COR-L47 (cell line): ENCODE results near the gene TTLL10.
A peak's percentile ranks its signal among the peaks of the same experiment; 100 is the strongest.
"Not testable (repeated sequence)": the region's sequence is repeated elsewhere in the genome, so short reads cannot be mapped to it uniquely, and the experiment has no call there.

Source experiments
- DNase-seq: peaks from one replicate; lab custom pipeline; 2025; lab: John Stamatoyannopoulos, UW

Gene TTLL10

GRCh38 chr1:1141244-1141910 lies 32.3 kb upstream of the TTLL10 start:
- DNase-seq: no peak

DNA sequence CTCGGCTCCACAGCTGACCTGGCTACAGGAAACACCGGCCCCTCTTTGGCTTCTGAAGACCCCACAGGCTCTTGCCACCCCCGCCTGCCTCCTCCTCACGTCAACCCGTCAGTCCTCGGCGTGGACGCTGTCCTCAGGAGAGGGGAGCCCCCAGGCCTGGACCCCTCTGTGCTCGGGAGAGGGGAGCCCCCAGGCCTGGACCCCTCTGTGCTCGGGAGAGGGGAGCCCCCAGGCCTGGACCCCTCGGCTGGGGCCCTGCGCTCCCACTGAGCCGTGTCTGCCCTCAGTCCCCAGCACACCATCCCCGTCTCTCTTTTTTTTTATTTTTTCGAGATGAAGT lies 31.8 kb upstream of the TTLL10 start:
- no peak for DNase-seq

GRCh38 chr1:1142352-1142751 lies 31.3 kb upstream of the TTLL10 start:
- not testable (repeated sequence) for DNase-seq

DNA sequence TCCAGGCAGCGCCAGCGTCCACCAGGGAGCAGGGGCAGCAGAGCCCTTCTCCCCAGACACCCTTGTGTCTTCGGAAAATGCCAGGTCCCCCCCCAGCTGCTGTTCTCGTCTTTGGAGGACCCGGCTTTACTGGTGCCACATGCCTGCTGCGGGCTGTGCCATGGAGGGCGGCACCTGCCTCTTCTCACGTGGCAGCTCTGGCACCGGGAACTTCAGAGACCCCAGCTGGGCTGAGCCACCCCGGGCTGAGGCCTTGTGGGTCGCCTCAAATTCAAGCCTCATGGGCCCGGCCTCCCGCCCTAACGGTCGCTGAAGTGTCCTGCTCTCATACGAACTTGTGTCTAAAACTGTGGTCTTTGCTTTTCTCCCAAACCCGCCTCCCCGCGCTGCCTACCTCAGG lies 30.8 kb upstream of the TTLL10 start:
- no peak for DNase-seq

DNA sequence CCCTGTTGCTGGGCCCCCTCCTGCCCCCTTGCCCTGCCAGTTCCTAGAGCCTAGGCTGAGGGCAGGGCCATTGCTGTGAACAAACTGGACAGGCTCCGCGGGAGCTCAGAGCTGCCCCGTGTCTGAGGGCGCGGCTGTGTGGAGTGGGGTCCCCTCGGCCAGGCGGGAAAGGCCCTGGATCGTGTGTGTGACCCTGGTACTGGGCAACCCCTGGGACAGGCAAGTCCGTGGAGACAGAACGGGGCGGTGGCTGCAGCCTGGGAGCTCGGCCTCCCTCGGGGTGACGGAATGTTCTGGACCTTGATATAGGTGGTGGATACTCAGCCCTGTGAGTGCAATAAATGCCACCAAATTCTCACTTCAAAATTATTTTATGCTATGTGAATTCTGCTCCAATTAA lies 30.0 kb upstream of the TTLL10 start:
- no peak for DNase-seq

DNA sequence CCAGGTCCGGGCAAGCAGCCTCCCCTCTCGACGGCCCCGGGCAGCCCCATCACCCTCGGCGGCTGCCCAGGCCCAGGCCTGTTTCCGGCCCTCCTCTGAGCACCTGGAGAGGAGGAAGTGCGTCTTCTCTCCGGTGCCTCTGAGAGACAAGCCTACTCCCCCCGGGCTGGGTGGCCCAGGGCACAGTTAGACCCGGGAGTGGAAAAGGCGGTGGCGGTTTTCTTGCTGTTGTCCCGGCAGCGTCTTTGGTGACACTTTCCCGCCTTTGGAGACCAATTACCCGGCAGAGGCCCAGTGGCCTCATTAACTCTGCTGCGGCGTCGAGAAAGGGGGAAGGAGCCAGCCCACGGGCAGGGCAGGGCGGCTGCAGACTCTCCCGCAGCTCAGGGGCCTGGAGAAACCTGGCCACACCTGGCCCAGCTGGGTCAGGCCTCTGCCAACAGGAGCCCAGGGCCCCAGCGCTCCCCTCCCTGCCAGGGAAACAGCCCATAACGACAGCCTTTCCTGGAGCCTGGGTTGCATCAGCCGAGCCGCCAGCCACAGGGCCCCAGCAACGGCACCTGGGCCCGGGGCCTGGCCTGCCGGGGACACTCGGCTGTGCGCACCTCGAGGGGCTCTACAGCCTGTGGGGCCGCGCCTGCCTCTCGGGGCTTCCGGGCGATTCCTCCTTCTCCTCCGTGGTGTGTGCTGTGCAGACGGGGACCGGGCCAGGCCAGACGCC lies 29.4 kb upstream of the TTLL10 start:
- peak; percentile 63 for DNase-seq

GRCh38 chr1:1144843-1145546 lies 28.7 kb upstream of the TTLL10 start:
- no peak for DNase-seq

GRCh38 chr1:1145547-1145914 lies 28.1 kb upstream of the TTLL10 start:
- no peak for DNase-seq

DNA sequence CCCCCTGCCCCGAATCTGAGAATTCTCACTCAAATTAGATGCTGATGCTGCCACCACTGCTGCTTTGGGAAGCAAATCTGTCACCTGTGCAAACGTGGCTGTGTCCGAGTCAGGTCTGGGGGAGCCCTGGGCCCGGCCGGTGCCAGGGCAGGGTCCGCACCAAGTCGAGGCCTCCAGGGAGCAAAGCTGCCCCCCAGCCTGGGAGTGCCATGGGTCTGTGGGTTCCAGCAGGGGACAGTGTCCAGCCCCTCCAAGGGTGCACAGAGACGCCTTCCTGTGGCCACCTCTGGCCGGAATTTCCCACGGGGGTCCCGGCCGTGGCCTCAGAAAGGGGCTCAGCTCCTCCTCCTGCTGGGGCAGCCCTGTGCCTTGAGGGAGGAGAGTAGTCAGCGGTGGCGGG lies 27.7 kb upstream of the TTLL10 start:
- DNase-seq: no peak

DNA sequence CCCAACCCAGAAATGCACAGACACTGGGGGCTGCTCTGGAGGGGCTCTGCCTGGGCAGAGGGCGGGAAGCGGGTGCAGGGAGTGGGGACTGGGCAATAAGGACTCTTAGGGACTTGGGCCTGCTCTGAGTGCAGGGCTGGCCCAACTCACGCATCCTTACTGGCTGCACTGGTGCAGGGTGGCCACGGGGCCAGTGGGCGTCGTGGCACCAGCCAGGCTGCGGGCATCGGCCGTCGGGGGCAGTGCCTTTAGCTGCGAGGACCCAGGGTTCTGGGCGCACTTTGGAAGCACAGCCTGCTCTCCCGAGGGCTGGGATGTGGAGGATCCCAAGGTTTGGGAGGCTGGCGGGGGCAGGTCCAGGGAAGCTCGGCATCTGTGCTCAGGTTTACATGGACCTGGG lies 27.1 kb upstream of the TTLL10 start:
- no peak for DNase-seq

DNA sequence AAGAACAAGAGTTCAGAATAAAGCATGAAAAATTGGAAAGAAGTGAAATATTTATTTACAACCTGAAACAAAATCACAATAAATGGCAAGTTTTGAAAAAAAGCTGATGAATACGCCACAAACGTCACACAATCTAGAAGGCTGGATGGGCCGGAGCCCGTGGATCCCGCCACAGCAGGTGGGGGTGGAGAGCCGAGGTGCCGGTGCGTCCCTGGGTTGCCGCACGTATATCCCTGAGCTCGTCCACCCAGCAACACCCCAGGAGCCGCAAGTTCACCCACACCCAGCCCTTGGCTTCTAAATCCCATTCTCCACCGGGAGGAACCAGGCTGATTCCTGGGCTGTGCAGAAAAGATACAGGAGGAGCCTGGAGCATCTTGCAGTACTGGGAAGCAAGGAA lies 25.6 kb upstream of the TTLL10 start:
- DNase-seq: no peak

GRCh38 chr1:1148569-1148968 lies 25.1 kb upstream of the TTLL10 start:
- DNase-seq: no peak

DNA sequence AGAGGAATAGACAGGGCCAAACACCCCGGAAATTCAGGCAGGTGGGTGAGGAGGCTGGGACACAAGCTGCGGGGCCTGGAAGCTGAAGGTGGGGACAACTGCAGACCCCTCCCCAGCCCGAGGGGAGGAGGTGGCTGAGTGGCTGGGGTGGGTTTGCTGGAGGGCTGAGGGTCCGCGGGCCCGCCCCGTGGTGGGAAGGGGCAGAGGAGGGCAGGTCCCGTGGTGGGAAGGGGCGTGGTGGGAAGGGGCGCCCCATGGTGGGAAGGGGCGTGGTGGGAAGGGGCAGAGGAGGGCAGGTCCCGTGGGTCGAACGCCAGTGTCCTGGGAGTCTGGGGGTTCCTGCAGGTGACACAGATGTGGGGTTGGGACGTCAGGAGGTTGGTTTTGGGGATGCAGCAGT lies 24.3 kb upstream of the TTLL10 start:
- DNase-seq: no peak

GRCh38 chr1:1150100-1150499 lies 23.6 kb upstream of the TTLL10 start:
- DNase-seq: no peak

DNA sequence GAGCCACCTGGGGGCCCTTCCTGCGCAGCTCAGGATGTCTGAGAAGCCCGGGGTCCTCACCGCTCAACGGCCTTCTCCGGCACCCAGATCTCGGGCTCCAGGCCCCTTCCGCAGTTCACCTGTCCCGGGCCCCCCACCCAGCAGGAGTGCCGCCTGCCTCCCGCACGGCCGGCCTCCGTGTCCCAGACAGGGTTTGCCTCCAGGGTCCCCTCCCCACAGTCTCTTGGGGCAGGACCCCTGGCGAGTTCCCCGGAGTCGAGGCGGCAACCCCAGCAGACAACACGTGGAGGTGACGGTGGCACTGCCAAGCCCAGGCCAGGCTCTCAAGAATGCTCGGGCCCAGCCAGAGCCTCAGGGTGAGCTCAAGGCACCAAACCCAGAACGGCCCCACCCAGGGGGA lies 22.4 kb upstream of the TTLL10 start:
- DNase-seq: no peak

- DNase-seq: not testable (repeated sequence)
Measured at GRCh38 chr1:1152431-1152830, 21.2 kb upstream of the TTLL10 start.

DNA sequence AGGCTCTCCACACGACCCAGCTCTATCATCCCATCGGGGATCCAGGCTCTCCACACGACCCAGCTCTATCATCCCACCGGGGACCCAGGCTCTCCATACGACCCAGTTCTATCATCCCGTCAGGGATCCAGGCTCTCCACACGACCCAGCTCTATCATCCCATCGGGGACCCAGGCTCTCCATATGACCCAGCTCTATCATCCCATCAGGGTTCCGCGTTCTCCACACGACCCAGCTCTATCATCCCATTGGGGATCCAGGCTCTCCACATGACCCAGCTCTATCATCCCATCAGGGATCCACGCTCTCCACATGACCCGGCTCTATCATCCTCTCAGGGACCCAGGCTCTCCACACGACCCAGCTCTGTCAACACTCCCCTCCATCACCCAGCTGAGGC lies 20.5 kb upstream of the TTLL10 start:
- not testable (repeated sequence) for DNase-seq

DNA sequence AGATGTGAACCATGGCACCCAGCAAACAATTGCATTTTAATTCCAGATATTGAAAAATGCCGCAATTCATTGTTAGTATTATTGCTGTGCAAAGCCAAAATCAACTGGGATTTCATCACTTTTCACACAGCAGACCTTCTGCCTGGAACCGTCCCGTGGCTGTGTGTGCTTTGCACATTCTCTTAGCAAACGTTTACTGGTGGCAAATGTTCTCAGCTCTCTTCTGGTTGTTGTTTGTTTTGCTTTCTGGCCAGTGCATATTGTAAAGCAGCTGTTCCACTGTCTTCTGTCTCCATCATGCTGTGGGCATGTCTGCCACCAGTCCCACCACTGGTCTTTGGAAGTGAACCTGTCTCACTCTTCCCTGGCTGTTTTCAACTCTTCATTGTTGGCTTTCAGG lies 19.8 kb upstream of the TTLL10 start:
- no peak for DNase-seq

DNA sequence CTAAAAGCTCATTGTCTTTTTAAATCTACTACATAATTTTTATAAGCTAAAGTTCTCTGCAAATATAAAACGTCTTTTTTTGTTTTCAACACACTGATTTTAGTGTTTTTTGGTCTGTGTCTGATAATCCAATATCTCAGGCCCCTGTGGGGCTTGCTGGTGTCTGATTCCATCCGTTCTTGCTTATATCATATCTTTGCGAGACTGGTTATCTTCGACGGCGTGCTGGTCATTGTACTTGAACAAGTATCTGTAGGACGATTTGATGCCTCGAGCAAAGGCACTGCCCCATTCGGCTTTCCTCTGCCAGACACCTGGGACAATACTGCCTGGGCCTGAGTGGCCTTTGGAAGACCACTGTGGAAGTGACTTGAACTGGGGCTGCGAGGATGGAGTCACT lies 18.4 kb upstream of the TTLL10 start:
- no peak for DNase-seq

DNA sequence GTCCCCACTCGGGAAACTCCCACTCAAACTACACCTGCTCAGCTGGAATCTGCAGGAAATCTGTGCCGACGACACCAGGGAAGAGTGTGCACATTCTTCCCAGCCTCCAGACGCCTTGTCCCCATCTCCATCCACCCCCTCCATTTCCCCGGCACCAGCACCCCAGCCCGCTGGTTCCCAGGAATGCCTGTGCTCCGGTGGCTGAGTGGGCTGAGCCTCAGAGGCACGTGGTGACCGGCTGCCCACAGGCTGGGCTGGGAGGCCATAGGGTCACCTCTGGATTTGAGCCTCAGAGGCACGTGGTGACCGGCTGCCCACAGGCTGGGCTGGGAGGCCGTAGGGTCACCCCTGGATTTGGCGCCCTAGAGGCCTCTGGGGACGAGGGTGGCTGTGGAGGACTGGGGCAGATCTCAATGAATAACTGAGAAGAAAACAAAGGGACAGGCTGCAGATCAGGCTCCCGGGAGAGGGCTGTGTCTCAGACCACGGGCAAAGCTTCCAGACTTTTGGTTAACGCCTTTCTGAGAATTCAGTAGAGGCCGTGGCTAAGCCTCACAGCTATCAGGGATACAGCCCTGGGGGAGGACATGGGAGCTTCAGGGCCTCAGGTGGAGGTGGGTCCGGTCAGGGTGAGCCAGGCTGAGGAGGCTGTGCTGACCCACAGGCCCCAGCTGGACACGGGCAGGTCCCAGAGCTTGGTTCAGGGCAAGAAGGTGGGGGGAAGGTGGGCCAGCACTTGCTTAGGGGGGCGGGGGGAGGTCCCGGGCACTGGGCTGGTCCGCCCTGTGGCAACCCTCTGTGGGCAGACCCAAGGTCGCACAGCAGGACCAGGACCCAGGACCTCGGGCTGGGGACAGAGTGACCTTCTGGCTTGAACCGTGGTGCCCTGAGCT lies 17.3 kb upstream of the TTLL10 start:
- DNase-seq: no peak

GRCh38 chr1:1157033-1157365 lies 16.7 kb upstream of the TTLL10 start:
- no peak for DNase-seq

DNA sequence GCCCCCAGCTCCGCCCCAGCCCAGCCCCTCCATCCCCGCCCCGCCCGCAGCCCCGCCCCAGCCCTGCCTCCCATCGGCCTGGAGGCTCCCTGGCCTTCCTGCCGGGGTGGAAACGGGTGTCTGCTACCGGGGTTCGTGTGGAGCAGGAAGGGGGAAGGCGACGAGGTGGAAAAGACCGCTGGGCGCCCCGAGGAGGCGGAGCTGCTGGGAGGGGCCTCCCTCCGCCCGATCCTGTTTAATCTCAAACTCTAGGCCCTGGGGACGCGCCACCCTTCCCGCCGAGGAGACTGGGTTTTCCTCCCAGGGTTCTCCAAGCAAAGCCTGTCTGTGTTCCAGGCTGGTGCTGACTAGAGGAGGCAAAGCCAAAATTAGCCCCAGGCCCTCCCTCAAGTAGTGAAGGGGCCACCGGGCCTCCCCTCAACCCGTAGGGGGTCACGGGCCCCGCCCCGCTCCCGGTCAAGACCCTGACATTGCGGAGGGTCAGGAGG lies 16.2 kb upstream of the TTLL10 start:
- no peak for DNase-seq
